Fibroblast of skin of back (primary cell): ENCODE data around the gene CSNK1D.
A peak's percentile ranks its signal among the peaks of the same experiment; 100 is the strongest.

ENCODE experiments used
- DNase-seq: peaks from one replicate; pipeline ENCODE4 v3.0.0-alpha.2; 2013

Gene CSNK1D

GRCh38 chr17:82294064-82294773, 20.7 kb upstream of the CSNK1D start:
- DNase-seq, result no peak

- peak; percentile 99 for DNase-seq
These were observed 19.0 kb upstream of the CSNK1D start for GRCh38 chr17:82292251-82293154.

GRCh38 chr17:82291582-82292250, 18.2 kb upstream of the CSNK1D start:
- DNase-seq, result no peak

- peak; percentile 45 for DNase-seq
These were observed 14.6 kb upstream of the CSNK1D start for GRCh38 chr17:82287868-82288801.

DNA sequence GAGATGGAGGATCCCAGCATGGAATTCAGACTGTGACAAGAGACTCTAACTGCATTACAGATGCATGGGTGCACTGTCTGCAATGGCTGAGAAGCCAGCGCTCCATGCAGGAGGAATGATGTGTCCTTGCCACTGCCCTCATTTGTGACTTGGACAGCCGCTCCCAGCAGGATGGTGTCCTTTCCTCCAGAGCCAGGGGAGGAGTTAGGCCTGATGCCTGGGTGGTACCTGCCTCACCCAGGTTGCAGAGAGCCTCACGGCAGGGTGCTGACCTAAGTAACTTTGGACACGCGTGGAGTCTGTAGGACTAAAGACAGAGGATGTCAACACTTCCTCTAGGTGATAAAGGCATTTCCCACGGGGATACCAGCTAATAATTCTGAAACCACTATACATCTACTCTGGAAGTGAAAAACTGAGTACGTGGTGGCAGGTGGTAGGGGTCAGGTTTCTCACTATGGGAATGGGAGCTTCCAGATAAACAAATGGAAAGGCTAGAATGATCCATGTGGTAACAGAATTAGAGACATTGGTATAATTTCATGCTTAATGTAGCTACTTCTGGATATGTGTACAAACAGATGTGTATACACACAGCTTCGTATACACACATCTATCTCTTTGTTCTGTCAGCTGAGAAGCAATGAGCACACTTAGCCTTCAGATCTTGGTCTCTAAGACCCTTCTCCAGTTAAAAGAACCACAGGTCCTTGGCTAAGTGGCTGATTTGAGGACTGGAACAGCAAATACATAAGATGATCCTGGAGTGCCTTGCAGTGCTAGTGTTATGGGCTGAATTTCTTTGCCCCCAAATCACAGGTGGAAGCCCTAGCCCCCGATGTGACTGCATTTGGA, 13.7 kb upstream of the CSNK1D start:
- no peak for DNase-seq

DNA sequence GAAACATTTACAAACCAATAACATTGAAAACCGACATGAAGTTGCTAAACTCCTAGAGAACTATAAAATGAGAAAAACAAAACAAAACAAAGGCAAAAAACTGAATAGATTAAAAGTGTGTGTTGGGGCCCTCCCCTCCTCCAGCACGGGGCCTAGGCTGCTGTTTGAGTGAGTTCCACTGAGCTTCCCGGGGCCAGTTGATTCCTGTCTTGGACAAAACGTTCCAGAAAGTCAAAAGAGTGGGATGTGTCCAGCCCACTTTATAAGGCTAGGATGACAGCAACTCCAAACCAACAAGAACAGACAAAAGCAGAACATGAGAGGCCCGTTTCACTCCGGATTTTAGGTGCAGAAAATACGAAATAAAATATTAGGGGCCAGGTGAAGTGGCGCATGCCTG, 11.6 kb upstream of the CSNK1D start:
- no peak for DNase-seq

- DNase-seq, result peak; percentile 51
These were observed 9.8 kb upstream of the CSNK1D start for GRCh38 chr17:82283208-82283749.

DNA sequence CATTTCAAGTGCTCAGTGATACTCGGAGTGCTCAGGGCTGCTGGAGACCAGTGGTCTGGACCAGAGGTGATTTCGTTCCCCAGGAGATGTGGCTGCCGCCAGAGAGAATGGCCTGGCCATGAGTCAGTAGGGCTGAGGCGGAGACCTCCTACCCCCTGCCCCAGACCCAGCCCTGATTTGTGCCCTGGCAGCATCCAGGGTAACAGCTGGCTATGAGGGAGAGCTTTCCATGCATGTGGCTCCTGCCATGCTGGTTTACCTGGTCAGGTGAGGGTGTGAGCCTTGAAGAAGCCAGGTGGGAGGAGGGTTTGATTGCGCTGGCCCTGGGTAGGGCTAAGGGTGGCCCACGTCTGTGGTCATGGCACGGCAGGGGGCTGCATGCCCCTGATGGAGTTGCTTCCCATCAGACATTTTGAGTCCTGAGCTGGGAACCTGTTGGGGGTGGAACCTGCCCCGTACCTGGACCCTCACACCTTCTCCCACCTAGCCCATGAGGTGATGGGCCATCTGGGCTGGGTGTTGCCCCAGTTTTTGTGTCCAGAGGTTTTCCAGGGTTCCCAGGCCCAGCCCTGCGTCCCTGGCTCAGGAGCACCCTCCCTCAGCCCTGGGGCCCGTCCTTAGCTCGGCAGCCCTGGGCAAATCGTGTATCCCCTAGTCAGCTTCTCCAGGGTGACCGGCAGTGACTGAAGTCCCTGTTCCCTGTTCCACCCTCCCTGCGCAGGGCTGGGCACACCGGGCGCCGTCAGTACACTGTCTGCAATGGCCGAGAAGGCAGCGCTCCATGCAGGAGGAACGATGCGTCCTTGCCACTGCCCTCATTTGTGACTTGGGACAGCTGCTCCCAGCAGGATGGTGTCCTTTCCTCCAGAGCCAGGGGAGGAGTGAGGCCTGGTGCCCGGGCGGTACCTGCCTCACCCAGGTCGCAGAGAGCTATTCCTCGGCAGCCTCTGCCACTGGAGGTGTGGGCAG, 9.0 kb upstream of the CSNK1D start:
- no peak for DNase-seq

GRCh38 chr17:82281502-82282238, 8.2 kb upstream of the CSNK1D start:
- no peak for DNase-seq

DNA sequence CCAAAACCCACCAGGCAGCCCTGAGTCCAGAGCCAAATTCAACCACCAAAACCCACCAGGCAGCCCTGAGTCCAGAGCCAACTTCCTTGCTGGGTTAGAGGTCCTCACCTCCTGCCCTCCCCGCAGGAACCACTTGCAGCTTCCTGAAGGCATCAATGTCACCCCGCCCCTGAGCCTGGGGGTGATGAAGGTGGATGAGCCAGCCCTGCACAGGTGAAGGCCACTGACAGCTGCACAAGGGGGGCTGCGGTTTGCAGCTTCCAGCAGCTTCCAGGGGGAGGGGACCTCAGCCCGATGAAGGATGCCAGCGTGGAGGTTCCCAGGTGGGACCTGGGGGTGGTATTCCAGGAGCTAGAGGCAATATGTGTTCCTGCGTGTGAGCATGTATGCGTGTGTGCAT, 7.6 kb upstream of the CSNK1D start:
- no peak for DNase-seq

- no peak for DNase-seq
These were observed 7.0 kb upstream of the CSNK1D start for GRCh38 chr17:82280537-82280936.

DNA sequence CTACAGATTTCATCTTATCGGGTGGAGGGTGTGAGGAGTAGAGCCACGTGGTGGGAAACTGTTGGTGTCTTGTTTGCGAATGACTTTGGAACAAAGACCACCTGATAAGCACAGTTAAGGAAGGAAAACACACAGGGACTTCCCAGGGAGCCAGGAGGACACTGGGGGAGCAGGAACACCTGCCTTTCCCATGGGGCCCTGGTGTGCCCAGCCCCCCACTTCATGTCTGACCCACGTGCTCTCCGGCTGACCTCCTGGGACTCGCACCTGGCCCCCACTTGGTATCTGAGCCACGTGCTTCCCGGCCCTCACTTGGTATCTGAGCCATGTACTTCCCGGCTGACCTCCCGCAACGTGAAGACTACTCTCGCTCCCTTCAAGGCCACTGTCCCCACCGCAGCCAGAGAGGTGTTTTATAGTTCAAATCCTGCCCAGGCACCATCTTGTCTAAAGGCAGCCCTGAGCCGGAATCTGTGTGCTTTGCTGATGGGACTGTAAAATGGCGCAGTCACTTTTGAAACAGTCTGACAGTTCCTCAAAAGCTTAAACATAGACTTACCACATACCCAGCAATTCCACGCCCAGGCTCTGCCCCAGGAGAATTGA, 5.4 kb upstream of the CSNK1D start:
- DNase-seq, result no peak

- no peak for DNase-seq
These were observed 4.8 kb upstream of the CSNK1D start for GRCh38 chr17:82278308-82278707.

- DNase-seq, result no peak
These were observed 4.4 kb upstream of the CSNK1D start for GRCh38 chr17:82277851-82278250.

DNA sequence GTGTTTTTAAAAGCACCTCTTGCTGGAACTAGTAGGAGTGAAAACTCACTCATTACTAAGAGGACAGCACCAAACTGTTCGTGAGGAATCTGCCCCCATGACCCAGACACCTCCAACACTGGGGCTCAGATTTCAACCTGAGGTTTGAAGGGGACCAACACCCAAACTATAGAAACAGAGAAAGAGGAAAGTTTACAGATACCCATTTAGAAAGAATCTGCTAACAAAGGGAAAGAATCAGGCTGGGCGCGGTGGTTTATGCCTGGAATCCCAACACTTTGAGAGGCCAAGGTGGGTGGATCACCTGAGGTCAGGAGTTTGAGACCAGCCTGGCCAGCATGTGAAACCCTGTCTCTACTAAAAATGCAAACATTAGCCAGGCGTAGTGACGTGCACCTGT, 3.4 kb upstream of the CSNK1D start:
- no peak for DNase-seq

GRCh38 chr17:82275326-82275725, 1.8 kb upstream of the CSNK1D start:
- DNase-seq, result no peak

GRCh38 chr17:82274134-82275020, 877 bp upstream of the CSNK1D start:
- DNase-seq, result no peak
